IPS-18a (cell line): Measurements from ENCODE around the gene SLAMF7.

Experiments
- H3K27ac ChIP-seq: one replicate; pipeline ENCODE4 v1.5.1; 2013; ENCODE audit warnings: low read length
- H3K27me3 ChIP-seq: one replicate; pipeline ENCODE4 v1.6.1; 2013; ENCODE audit warnings: mild to moderate bottlenecking, low read length; ENCODE audit not compliant: control insufficient read depth, insufficient read depth
- H3K36me3 ChIP-seq: one replicate; pipeline ENCODE4 v1.6.1; 2013; ENCODE audit warnings: low read depth, low read length; ENCODE audit not compliant: control insufficient read depth
- H3K4me1 ChIP-seq: one replicate; pipeline ENCODE4 v1.6.1; 2013; ENCODE audit warnings: low read depth, low read length; ENCODE audit not compliant: control insufficient read depth
- H3K4me3 ChIP-seq: one replicate; pipeline ENCODE4 v1.5.1; 2013; ENCODE audit warnings: low read length
- H3K9ac ChIP-seq: one replicate; pipeline ENCODE4 v1.6.1; 2013; ENCODE audit warnings: mild to moderate bottlenecking, low read length, moderate library complexity
- H3K9me3 ChIP-seq: one replicate; pipeline ENCODE4 v1.6.1; 2013; ENCODE audit warnings: low read depth, low read length; ENCODE audit not compliant: control insufficient read depth

The SLAMF7 gene

DNA sequence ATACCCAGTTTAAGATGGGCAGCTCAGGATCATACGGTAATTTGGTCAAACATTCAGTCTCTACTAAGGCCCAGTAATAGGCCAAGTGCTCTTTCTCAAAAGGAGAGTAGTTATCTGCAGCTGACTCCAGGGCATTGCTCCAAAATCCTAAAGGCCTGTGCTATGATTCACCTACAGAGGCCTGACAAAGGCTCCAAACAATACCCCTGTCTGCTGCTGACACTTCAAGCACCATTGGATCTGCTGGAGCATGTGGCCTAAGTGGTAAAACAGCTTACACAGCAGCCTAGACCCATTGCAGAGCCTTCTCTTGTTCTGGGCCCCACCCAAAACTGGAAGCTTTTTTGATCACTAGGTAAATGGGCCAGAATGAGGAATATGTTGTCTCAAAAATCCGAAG, 22.8 kb downstream of the SLAMF7 start:
- H3K4me1 ChIP-seq = no peaks in the 10 kb centered on the region
- no peak overlapping the region for H3K4me3 ChIP-seq
- no peaks in the 10 kb centered on the region for H3K36me3 ChIP-seq
- no peak overlapping the region for H3K27ac ChIP-seq
- no peaks in the 10 kb centered on the region for H3K27me3 ChIP-seq
- no peaks in the 10 kb centered on the region for H3K9me3 ChIP-seq
- no peak overlapping the region for H3K9ac ChIP-seq

DNA sequence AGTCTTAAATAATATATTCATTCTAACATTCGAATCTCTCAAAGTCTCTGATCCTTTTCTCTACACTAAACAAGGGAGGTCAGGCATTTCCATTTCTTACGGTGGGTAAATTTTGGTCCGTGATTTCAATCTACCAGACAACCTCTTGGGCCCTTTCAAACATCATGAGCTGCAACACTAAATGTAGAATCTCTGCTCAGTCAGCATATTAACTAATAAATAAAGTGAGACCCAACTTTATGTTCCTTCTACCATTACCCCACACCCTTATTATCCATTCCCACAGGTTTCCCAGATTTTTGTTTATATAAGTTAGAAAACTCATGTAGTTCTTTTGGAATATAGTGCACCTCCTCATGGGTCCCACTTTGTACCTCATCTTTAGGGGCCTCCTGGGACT, 24.9 kb downstream of the SLAMF7 start:
- Histone ChIP-seq H3K4me1 (no peaks in the 10 kb centered on the region), H3K27me3 (no peaks in the 10 kb centered on the region), H3K9me3 (no peaks in the 10 kb centered on the region), H3K9ac (no peak overlapping the region), H3K4me3 (no peak overlapping the region), H3K36me3 (no peaks in the 10 kb centered on the region), H3K27ac (no peak overlapping the region)

DNA sequence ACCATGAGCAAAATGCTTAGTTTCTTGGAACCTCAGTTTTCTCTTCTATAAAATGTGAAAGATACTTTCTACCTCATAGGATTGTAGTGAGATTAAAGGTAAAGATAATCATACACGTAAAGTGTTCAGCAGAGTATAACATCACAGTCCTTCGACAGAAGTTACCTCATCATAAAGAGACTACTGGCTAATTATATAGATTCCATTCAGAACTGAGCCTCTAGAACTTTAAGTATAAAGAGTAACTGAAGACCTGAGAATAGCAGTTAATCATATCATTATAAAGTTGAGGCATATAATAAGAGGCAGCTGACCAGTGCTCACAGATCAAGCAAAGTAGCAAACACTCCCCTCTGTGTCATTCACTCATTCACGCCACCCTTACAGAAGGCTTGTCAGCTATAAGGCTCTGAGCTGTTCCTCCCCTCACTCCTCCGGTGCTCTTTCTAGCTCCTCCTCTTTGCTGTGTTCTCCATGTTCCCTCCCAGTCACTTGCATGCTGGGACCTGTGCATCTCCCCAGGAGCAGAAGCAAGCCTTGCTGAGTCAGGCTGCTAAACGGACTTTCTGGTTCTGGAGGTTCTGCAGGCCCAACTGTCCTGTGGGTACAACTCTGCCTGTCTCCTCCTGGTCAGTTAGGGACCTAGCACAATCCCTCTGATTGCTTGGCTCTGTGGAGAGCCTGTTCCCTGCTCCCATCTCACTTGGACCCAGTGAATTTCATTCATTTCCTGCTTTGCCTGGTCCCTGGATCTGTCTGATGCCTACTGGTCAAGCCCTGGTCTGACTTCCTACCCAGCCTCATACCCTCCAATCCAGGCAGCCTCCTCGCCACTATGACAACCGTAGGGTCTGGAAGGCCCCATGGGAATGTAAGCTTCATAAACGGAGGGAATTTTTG, 28.6 kb downstream of the SLAMF7 start:
- H3K4me1 ChIP-seq = no peaks in the 10 kb centered on the region
- no peaks in the 10 kb centered on the region for H3K27me3 ChIP-seq
- H3K4me3 ChIP-seq = no peak overlapping the region
- H3K27ac ChIP-seq = no peak overlapping the region
- no peaks in the 10 kb centered on the region for H3K36me3 ChIP-seq
- no peak overlapping the region for H3K9ac ChIP-seq
- no peaks in the 10 kb centered on the region for H3K9me3 ChIP-seq

DNA sequence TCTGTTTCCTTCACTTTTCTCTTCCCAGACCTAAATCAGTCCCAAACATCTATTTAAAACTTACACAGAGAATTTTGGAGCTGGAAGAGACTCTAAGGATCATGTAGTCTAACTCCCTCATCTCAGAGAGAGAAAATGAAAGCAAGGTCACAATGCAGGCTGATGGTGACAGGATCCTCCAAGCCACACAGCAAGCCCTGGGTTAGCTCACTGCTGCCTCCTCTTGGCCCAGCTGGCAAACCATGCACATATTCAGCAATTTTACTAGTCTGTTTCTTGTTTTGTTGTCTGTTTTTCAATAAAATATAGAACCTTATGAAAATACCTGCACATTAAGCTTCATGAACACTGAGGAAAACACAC, 29.2 kb downstream of the SLAMF7 start:
- no peaks in the 10 kb centered on the region for H3K9me3 ChIP-seq
- no peaks in the 10 kb centered on the region for H3K27me3 ChIP-seq
- H3K4me1 ChIP-seq = no peaks in the 10 kb centered on the region
- H3K36me3 ChIP-seq = no peaks in the 10 kb centered on the region
- H3K27ac ChIP-seq = no peak overlapping the region
- no peak overlapping the region for H3K9ac ChIP-seq
- no peak overlapping the region for H3K4me3 ChIP-seq

DNA sequence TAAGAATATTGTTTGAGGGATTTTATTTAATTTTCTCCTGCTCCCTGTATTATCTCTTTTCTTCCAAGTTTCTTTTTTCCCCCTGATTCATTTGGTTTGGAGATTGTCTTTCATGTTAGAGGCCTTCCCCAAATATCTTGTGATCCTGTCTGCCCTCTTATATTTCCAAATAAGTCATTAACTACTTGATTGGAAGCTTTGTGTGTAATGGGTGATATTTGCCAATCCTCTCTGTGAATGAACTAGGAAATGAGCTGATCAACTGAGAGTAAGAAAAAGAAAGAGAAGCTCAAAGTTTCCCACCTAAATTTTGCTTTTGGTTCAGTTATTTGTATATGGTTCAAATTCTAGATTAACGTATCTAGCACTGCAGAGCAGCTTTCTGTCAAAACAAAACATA, 33.3 kb downstream of the SLAMF7 start:
- Histone ChIP-seq H3K27ac (no peak overlapping the region), H3K36me3 (no peaks in the 10 kb centered on the region), H3K9me3 (no peaks in the 10 kb centered on the region), H3K9ac (no peak overlapping the region), H3K4me1 (no peaks in the 10 kb centered on the region), H3K4me3 (no peak overlapping the region), H3K27me3 (no peaks in the 10 kb centered on the region)

DNA sequence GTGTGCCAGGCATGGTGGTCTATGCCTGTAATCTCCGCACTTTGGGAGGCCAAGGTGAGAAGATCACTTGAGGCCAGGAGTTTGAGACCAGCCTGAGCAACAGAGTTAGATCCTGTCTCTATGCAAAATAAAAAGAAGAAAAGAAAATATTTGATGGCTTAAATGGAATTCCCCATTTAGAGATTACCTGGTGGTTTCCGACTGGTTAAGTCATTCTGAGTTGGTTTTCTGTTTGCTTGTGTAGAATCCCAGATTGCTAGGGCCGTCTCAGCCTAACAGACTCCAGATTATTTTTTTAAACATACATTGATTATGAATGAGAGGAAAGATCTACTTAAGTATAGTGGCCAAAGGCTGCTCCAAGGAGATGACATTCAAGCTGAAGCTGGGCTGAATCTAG, 34.0 kb downstream of the SLAMF7 start:
- H3K27ac ChIP-seq = no peak overlapping the region
- H3K36me3 ChIP-seq = no peaks in the 10 kb centered on the region
- H3K4me1 ChIP-seq = no peaks in the 10 kb centered on the region
- no peak overlapping the region for H3K4me3 ChIP-seq
- H3K9me3 ChIP-seq = no peaks in the 10 kb centered on the region
- H3K27me3 ChIP-seq = no peaks in the 10 kb centered on the region
- H3K9ac ChIP-seq = no peak overlapping the region

DNA sequence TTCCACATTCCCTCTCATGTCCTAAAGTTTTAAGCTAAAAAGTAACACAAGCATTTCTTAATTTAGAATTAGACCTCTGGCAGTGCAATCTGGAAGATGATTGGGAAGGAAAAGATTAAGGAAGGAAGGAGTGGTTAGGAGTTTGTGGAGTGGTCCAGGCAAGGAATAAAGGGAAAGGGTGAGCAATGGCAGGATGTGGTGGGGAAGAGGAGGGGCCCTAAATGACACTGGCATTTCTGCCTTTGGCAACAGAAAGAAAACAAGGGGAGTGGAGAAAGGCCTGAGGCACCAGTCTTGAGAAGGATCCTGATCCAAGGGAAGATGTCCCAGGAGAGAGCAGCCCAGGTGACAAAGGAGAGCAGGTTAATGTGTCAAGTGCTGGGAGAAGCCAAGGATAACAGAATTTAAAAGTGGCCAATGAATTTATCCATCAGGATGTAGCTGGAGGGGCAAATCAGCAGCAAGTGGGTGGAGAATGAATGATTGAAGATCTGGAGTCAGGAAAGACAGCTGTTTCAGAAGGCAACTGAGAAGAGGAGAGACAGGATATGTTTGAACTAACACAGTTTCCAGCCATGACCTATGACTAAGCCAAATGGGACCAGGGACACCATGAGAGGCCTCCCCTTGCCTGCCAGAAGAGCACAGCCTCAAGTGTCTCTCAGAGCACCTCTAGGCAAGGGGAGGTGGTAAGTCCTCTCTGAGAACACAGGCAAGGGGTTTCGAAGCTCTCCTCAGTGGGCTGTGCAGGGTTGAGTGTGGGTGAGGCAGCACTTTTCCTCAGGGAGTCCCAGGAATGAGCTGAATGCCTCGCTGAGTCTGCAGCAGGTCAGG, 36.1 kb downstream of the SLAMF7 start:
- no peaks in the 10 kb centered on the region for H3K27me3 ChIP-seq
- no peaks in the 10 kb centered on the region for H3K4me1 ChIP-seq
- H3K9ac ChIP-seq = no peak overlapping the region
- H3K9me3 ChIP-seq = no peaks in the 10 kb centered on the region
- no peak overlapping the region for H3K27ac ChIP-seq
- no peaks in the 10 kb centered on the region for H3K36me3 ChIP-seq
- no peak overlapping the region for H3K4me3 ChIP-seq

DNA sequence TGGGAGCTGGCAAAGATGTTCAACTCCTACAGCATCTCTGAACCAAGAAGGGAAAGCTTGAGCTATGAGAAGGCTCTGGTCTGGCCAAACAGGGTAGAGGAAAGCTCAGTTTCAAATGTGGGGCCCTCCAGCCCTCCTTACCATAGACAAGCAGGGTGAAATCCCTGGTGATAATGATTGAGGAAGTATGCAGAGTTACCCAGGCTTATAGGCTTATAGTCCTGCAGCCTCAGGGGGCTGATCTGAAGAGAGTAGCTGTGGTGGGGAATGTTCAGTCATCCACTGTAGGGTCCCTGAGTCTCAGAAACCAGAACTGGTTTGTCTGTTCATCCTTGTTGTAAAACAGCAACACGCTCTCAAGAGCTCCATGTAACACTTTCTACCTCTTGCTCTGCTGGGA, 37.1 kb downstream of the SLAMF7 start:
- Histone ChIP-seq H3K36me3 (no peaks in the 10 kb centered on the region), H3K9ac (no peak overlapping the region), H3K4me3 (no peak overlapping the region), H3K9me3 (no peaks in the 10 kb centered on the region), H3K27me3 (no peaks in the 10 kb centered on the region), H3K27ac (no peak overlapping the region), H3K4me1 (no peaks in the 10 kb centered on the region)

DNA sequence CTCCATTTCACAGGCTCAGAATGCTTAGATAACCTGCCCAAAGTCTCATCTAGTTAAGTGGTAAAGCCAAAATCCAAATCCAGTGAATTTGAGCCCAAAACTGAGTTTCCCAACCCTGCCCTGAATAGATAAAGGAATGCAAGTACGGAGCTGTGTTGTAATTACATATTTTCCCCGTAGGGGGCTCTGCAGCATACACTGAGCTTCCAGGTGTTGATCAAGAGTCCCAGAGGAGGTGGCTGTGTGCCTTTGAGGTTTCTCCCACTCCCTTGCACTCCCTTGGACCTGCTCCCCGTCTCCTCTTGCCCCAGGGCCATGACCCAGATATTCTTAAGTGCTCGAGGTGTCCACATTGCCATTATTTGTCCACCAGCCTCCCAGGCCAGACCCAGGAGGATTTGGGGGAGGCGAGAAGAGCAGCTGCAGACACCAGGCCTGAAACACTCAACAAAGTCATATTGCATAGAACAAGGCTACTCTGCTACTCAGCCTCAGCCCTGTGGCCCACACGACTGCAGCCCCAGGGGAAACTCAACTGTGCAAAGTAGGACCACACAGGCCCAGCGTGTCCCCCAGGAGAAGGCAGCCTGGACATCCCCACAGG, 38.5 kb downstream of the SLAMF7 start:
- H3K9ac ChIP-seq = no peak overlapping the region
- no peaks in the 10 kb centered on the region for H3K9me3 ChIP-seq

DNA sequence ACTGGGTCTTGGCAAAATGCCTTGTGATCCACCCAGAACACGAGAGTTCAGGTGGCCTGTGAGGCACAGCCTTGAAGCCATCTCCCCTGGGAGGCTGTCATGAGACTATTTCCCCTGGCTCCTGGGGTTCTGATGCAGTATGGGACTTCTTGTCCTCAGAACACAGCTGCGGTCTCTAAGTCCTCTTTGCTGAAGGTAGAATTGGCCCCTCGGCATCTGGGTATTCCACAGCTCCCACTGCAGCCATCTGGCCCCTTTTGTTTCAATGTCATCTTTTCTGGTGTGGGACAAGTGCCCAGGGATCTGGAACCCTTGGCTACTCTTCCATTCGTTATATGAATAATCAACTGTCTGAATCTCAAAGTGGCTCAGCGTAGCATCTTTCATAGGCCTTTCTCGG, 39.9 kb downstream of the SLAMF7 start:
- Histone ChIP-seq H3K27ac (no peak overlapping the region), H3K9me3 (no peaks in the 10 kb centered on the region), H3K4me3 (no peak overlapping the region), H3K27me3 (no peaks in the 10 kb centered on the region), H3K4me1 (no peaks in the 10 kb centered on the region), H3K9ac (no peak overlapping the region), H3K36me3 (no peaks in the 10 kb centered on the region)

More for the DNA sequence above, 38.5 kb downstream of the SLAMF7 start:
- no peaks in the 10 kb centered on the region for H3K27me3 ChIP-seq
- H3K27ac ChIP-seq = no peak overlapping the region
- H3K4me1 ChIP-seq = no peaks in the 10 kb centered on the region
- no peak overlapping the region for H3K4me3 ChIP-seq
- H3K36me3 ChIP-seq = no peaks in the 10 kb centered on the region

DNA sequence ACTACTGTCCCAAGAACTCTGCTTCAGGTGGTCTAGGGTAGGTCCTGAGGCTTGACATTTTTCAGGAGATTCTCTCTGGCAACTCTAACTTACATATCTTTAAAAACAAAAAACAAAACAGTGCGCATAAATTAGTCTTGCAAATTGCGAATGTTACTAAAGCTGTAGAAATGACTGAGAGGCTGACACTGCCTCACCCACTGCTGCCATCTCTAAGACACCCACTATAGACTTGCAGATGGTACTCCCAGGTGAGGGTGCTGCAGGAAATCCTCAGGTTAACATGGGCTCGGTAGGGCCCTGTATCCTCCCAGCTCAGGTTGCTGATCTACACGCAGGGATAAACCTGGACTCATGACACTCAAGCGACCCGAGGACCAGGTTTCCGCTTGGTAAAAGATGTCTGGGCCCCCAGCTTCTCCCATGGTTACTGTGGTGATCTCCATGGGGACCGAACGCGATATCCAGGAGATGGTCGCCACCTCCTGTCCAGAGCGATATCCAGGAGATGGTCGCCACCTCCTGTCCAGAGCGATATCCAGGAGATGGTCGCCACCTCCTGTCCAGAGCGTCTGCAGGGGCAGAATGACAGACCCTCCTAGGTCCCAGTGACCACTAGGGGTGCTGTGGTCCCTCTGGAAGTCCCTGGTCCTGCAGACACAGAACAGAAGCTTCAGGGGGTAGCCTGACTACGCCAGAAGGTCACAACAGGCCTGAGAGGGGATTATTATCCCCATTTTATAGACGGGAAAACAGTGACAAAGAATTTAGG, 40.8 kb downstream of the SLAMF7 start:
- Histone ChIP-seq H3K36me3 (no peaks in the 10 kb centered on the region), H3K9me3 (no peaks in the 10 kb centered on the region), H3K4me1 (no peaks in the 10 kb centered on the region), H3K4me3 (no peak overlapping the region), H3K27ac (no peak overlapping the region), H3K27me3 (no peaks in the 10 kb centered on the region), H3K9ac (no peak overlapping the region)
